ENCODE data around the gene OR2T1. TPM values are rescaled to one million over a fixed set of nuclear protein-coding genes. Genes with fewer than 3 reads are reported as not detected.
"Not testable (repeated sequence)": the region's sequence is repeated elsewhere in the genome, so short reads cannot be mapped to it uniquely, and the experiment has no call there.

Gene OR2T1
- total and polyA plus RNA-seq, 2 of the 8 experiments (the other 6 are each of a cell fraction or from before 2014, with no cell fraction given), result not detected

DNA sequence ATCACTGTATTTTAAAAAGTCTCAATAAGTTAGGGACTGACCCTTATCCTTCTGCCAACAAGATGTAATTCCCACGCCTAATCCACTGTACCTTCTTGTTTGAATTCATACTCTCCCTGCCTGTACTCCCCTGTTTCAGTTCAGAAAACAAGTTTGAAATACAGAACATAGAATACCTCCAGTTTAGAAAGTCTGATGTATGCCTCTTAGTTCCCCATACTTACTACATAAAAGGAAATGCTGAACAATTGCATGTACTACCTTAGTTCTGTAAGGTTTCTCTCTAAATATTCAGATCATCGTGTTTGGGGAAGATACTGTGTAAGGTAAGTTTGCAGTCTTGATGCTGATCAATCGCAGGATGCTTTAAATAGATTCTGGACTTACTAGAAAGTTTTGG lies 33.5 kb downstream of the OR2T1 start:
- H4K5ac ChIP-seq (ENCODE audit: insufficient read length, low read depth, low read length); H3K14ac ChIP-seq (ENCODE audit: insufficient read length): not testable (repeated sequence)

DNA sequence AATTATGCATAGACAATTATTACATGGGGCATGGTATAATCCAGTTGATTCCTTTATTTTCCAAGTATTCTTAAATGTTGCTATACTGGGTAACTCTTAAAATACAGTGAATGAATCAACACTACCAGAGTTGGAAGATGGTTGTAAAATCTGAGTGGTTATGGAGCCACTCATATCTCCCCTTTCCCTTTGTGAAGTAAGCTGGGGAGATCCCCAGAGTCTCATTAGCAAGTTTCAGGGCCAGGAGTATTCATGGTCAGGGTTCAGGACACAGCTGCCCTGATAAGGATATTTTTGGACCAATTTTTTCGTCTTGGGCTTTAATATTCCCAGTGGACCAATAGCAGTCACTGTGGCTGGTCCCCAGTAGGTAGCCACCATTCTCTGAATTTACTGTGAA lies 35.8 kb downstream of the OR2T1 start:
- H2BK15ac ChIP-seq (ENCODE audit: low read length); H3K4me2 ChIP-seq (ENCODE audit: insufficient read depth in 1 of 2, low read depth in 2 of 2, low read length in 2 of 2); FAIRE-seq; H4K91ac ChIP-seq (replicated peaks; ENCODE audit: insufficient read length, low read length); H3K18ac ChIP-seq (ENCODE audit: extremely low read depth, low read length); H3K36me3 ChIP-seq (ENCODE audit: control insufficient read depth in 2 of 4, insufficient read depth in 4 of 4, low read length in 3 of 4); CTCF ChIA-PET (ENCODE audit: partially characterized antibody); H4K5ac ChIP-seq (ENCODE audit: insufficient read length, low read depth, low read length); H4K20me1 ChIP-seq (replicated peaks in 1 of 2; ENCODE audit: control insufficient read depth in 1 of 2, insufficient read depth in 2 of 2, low read length in 2 of 2); H3K4ac ChIP-seq (replicated peaks; ENCODE audit: insufficient read length, low read depth, low read length); H3K56ac ChIP-seq (replicated peaks; ENCODE audit: insufficient read length, low read depth, low read length); H2AK5ac ChIP-seq (ENCODE audit: low read depth, low read length); H3K27ac ChIP-seq (ENCODE audit: low read depth, low read length); H2BK20ac ChIP-seq (ENCODE audit: low read length); H3K23me2 ChIP-seq (ENCODE audit: low read depth, low read length); H4K8ac ChIP-seq (ENCODE audit: extremely low read depth, insufficient read depth, low read length); POLR2A ChIA-PET (ENCODE audit: partially characterized antibody); H2BK5ac ChIP-seq (ENCODE audit: low read depth, low read length); H2AFZ ChIP-seq (ENCODE audit: low read length); H3K4me3 ChIP-seq (ENCODE audit: extremely low read depth in 1 of 4, insufficient read depth in 2 of 4, low read depth in 3 of 4, low read length in 4 of 4); H3K27me3 ChIP-seq (replicated peaks in 1 of 4; ENCODE audit: control insufficient read depth in 3 of 4, extremely low read depth in 1 of 4, insufficient read depth in 3 of 4, low read length in 3 of 4); H3K9ac ChIP-seq (replicated peaks in 1 of 4; ENCODE audit: extremely low read depth in 1 of 4, low read depth in 3 of 4, low read length in 3 of 4); H3K79me1 ChIP-seq (ENCODE audit: low read depth, low read length); DNase-seq (ENCODE audit: low read depth in 1 of 2, low spot score in 2 of 2); H3K14ac ChIP-seq (ENCODE audit: insufficient read length); H3K79me2 ChIP-seq (ENCODE audit: control insufficient read depth in 1 of 2, insufficient read depth in 2 of 2, low read length in 2 of 2); H2BK12ac ChIP-seq (ENCODE audit: low read depth, low read length); H2BK120ac ChIP-seq (replicated peaks; ENCODE audit: low read depth, low read length); H3K4me1 ChIP-seq (replicated peaks in 1 of 4; ENCODE audit: control insufficient read depth in 3 of 4, insufficient read depth in 4 of 4, low read length in 3 of 4); H3K23ac ChIP-seq (ENCODE audit: insufficient read length): not testable (repeated sequence)
- WGBS, 2 experiments (ENCODE audit: extremely low coverage in 1 of 2, insufficient coverage in 1 of 2, insufficient read length in 1 of 2, insufficient replicate concordance in 2 of 2, low coverage in 1 of 2, low lambda C conversion rate in 2 of 2, missing lambda C conversion rate in 1 of 2), result 38% methylated on average over 1 of the region's 1 CpG; no CpG with 5 or more reads in 1 of the 2 experiments
- H3K9me3 ChIP-seq (ENCODE audit: insufficient read depth in 2 of 2, low read depth in 1 of 2, low read length in 1 of 2), result peaks cover 13 to 24% of the 10 kb centered on the region in 2 experiments; a peak in 3 of 4 replicates

More for the DNA sequence above, 33.5 kb downstream of the OR2T1 start:
- H2BK12ac ChIP-seq (ENCODE audit: low read depth, low read length); DNase-seq (ENCODE audit: low read depth in 1 of 2, low spot score in 2 of 2); H3K4me2 ChIP-seq (ENCODE audit: insufficient read depth in 1 of 2, low read depth in 2 of 2, low read length in 2 of 2); H4K20me1 ChIP-seq (replicated peaks in 1 of 2; ENCODE audit: control insufficient read depth in 1 of 2, insufficient read depth in 2 of 2, low read length in 2 of 2); H2BK20ac ChIP-seq (ENCODE audit: low read length); POLR2A ChIA-PET (ENCODE audit: partially characterized antibody); H4K8ac ChIP-seq (ENCODE audit: extremely low read depth, insufficient read depth, low read length); H3K23me2 ChIP-seq (ENCODE audit: low read depth, low read length); H3K4me3 ChIP-seq (ENCODE audit: extremely low read depth in 1 of 4, insufficient read depth in 2 of 4, low read depth in 3 of 4, low read length in 4 of 4); H3K27me3 ChIP-seq (replicated peaks in 1 of 4; ENCODE audit: control insufficient read depth in 3 of 4, extremely low read depth in 1 of 4, insufficient read depth in 3 of 4, low read length in 3 of 4); H3K9ac ChIP-seq (replicated peaks in 1 of 4; ENCODE audit: extremely low read depth in 1 of 4, low read depth in 3 of 4, low read length in 3 of 4); H3K27ac ChIP-seq (ENCODE audit: low read depth, low read length); CTCF ChIA-PET (ENCODE audit: partially characterized antibody); H3K4me1 ChIP-seq (replicated peaks in 1 of 4; ENCODE audit: control insufficient read depth in 3 of 4, insufficient read depth in 4 of 4, low read length in 3 of 4); H3K56ac ChIP-seq (replicated peaks; ENCODE audit: insufficient read length, low read depth, low read length); H3K79me1 ChIP-seq (ENCODE audit: low read depth, low read length); H2AK5ac ChIP-seq (ENCODE audit: low read depth, low read length); H2AFZ ChIP-seq (ENCODE audit: low read length); H3K4ac ChIP-seq (replicated peaks; ENCODE audit: insufficient read length, low read depth, low read length); H2BK15ac ChIP-seq (ENCODE audit: low read length); H3K36me3 ChIP-seq (ENCODE audit: control insufficient read depth in 2 of 4, insufficient read depth in 4 of 4, low read length in 3 of 4); H3K18ac ChIP-seq (ENCODE audit: extremely low read depth, low read length); FAIRE-seq; H3K23ac ChIP-seq (ENCODE audit: insufficient read length); H2BK120ac ChIP-seq (replicated peaks; ENCODE audit: low read depth, low read length); H3K79me2 ChIP-seq (ENCODE audit: control insufficient read depth in 1 of 2, insufficient read depth in 2 of 2, low read length in 2 of 2); H4K91ac ChIP-seq (replicated peaks; ENCODE audit: insufficient read length, low read length); H2BK5ac ChIP-seq (ENCODE audit: low read depth, low read length): not testable (repeated sequence)
- H3K9me3 ChIP-seq (ENCODE audit: insufficient read depth in 2 of 2, low read depth in 1 of 2, low read length in 1 of 2), result peaks cover 18 to 33% of the 10 kb centered on the region in 2 experiments; a peak in 3 of 4 replicates
- WGBS, 2 experiments (ENCODE audit: extremely low coverage in 1 of 2, insufficient coverage in 1 of 2, insufficient read length in 1 of 2, insufficient replicate concordance in 2 of 2, low coverage in 1 of 2, low lambda C conversion rate in 2 of 2, missing lambda C conversion rate in 1 of 2), result 63% methylated on average over 3 of the region's 3 CpGs; no CpG with 5 or more reads in 1 of the 2 experiments
